ENCODE results near the gene GPC5.
"Not testable (repeated sequence)": the region's sequence is repeated elsewhere in the genome, so short reads cannot be mapped to it uniquely, and the experiment has no call there.

DNA sequence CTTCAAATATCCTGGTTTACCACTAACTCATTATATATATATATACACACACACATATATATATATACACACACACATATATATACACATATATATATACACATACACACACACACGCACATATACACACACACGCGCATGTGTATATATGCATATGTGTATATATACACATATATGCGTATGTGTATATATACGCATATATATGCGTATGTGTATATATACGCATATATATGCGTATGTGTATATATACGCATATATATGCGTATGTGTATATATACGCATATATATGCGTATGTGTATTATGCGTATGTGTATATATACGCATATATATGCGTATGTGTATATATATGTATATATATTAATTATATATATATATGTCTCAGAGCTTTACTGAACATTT is 275.9 kb downstream of the GPC5 start:
- TF ChIP-seq, protein P1, sequence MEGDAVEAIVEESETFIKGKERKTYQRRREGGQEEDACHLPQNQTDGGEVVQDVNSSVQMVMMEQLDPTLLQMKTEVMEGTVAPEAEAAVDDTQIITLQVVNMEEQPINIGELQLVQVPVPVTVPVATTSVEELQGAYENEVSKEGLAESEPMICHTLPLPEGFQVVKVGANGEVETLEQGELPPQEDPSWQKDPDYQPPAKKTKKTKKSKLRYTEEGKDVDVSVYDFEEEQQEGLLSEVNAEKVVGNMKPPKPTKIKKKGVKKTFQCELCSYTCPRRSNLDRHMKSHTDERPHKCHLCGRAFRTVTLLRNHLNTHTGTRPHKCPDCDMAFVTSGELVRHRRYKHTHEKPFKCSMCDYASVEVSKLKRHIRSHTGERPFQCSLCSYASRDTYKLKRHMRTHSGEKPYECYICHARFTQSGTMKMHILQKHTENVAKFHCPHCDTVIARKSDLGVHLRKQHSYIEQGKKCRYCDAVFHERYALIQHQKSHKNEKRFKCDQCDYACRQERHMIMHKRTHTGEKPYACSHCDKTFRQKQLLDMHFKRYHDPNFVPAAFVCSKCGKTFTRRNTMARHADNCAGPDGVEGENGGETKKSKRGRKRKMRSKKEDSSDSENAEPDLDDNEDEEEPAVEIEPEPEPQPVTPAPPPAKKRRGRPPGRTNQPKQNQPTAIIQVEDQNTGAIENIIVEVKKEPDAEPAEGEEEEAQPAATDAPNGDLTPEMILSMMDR (conservative IDR thresholded peaks at IDR 0.05; ENCODE audit: low read length) = not testable (repeated sequence)
- not testable (repeated sequence) for TF ChIP-seq EZH2phosphoT487 (IDR thresholded peaks at IDR 0.05; ENCODE audit: borderline replicate concordance, low read depth, low read length)

All from OCI-LY7 (cell line).